GM06990 (cell line): ENCODE results near the gene G6PD.
A peak's percentile ranks its signal among the peaks of the same experiment; 100 is the strongest.

ENCODE experiments used
- DNase-seq: peaks from one replicate; pipeline ENCODE4 v3.0.0-alpha.2; 2011; ENCODE audit not compliant: insufficient read length; ENCODE audit errors: extremely low read depth
- H3K27me3 ChIP-seq: replicated peaks from 2 replicates; pipeline ENCODE4 v1.6.0; 2011; ENCODE audit warnings: low read length; ENCODE audit not compliant: control insufficient read depth, insufficient read depth
- H3K36me3 ChIP-seq: 2 replicates; pipeline ENCODE4 v1.5.1; 2011; ENCODE audit warnings: low read length; ENCODE audit not compliant: control insufficient read depth, insufficient read depth
- H3K4me3 ChIP-seq: replicated peaks from 2 replicates; pipeline ENCODE4 v1.5.1; 2011; ENCODE audit warnings: low read depth, mild to moderate bottlenecking, control low read depth, low read length
- TF ChIP-seq, protein P1 (sequence below): IDR thresholded peaks from 2 replicates; pipeline ENCODE4 v1.5.1; 2011; ENCODE audit warnings: low read length, control low read depth, mild to moderate bottlenecking, inconsistent platforms; ENCODE audit not compliant: insufficient read depth, poor library complexity, severe bottlenecking

G6PD gene

DNA sequence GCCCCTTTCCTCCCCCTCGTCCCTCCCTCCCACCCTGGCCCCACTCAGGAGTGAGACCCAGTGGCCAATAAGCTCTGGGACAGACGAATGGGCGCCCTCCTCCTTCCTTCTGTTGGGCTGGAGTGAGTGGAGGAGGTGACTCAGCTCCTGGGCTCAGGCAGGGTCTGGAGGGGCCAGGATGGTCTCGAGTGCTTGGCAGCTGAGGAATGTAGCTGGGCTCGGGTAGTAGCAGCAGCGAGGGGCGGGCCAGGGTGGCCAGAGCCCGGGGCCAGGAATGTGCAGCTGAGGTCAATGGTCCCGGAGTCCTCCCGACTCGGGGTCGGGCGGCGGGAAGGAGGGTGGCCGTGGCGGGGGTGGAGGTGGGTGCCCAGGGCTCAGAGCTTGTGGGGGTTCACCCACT is 15.0 kb downstream of the G6PD start:
- H3K36me3 ChIP-seq: peaks cover 7% of the 10 kb centered on the region
- H3K27me3 ChIP-seq: no peaks in the 10 kb centered on the region
- TF ChIP-seq, protein P1, sequence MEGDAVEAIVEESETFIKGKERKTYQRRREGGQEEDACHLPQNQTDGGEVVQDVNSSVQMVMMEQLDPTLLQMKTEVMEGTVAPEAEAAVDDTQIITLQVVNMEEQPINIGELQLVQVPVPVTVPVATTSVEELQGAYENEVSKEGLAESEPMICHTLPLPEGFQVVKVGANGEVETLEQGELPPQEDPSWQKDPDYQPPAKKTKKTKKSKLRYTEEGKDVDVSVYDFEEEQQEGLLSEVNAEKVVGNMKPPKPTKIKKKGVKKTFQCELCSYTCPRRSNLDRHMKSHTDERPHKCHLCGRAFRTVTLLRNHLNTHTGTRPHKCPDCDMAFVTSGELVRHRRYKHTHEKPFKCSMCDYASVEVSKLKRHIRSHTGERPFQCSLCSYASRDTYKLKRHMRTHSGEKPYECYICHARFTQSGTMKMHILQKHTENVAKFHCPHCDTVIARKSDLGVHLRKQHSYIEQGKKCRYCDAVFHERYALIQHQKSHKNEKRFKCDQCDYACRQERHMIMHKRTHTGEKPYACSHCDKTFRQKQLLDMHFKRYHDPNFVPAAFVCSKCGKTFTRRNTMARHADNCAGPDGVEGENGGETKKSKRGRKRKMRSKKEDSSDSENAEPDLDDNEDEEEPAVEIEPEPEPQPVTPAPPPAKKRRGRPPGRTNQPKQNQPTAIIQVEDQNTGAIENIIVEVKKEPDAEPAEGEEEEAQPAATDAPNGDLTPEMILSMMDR: no peak
- no peak overlapping the region for H3K4me3 ChIP-seq
- DNase-seq: no peak

DNA sequence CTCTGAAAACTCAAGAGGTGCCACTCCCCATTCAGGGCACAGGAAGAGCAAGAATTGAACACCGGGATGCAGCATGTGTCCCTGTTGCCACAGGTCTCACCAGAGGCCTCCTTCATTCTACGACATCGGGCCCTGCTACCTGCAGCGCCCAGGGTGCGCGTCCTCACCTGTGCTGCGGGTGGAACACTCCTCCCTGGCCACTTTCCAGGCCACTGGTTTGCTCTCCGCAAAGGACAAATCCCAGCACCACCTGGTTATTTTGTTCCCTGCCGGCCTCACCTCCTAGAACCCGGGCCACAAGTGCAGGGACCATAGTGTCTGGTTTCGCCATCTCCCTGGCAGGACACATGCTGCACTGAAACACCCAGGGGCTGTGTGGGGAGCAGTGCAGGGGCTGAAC is 16.4 kb downstream of the G6PD start:
- Histone ChIP-seq H3K36me3 (peaks cover 6% of the 10 kb centered on the region), H3K27me3 (no peaks in the 10 kb centered on the region), H3K4me3 (no peak overlapping the region)
- TF ChIP-seq, protein P1: no peak
- no peak for DNase-seq

DNA sequence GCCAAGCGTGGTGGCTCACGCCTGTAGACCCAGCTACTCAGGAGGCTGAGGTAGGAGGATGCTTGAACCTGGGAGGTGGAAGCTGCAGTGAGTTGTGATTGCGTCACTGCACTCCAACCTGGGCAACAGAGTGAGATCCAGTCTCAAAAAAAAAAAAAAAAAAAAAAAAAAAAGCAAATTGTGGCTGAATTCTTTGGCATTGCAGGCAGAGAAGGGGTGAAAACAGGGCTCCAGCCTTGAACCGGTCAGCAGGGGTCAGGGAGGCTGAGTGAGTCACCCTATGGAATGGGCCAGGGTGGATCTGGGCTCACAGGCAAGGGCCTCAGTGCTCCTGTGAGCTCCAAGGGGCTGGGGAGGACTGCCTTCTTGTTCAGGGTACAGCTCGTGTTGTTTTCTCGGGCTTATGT is 17.4 kb downstream of the G6PD start:
- peaks cover 6% of the 10 kb centered on the region for H3K36me3 ChIP-seq
- no peak overlapping the region for H3K4me3 ChIP-seq
- H3K27me3 ChIP-seq: no peaks in the 10 kb centered on the region
- TF ChIP-seq, protein P1: no peak
- DNase-seq: no peak

DNA sequence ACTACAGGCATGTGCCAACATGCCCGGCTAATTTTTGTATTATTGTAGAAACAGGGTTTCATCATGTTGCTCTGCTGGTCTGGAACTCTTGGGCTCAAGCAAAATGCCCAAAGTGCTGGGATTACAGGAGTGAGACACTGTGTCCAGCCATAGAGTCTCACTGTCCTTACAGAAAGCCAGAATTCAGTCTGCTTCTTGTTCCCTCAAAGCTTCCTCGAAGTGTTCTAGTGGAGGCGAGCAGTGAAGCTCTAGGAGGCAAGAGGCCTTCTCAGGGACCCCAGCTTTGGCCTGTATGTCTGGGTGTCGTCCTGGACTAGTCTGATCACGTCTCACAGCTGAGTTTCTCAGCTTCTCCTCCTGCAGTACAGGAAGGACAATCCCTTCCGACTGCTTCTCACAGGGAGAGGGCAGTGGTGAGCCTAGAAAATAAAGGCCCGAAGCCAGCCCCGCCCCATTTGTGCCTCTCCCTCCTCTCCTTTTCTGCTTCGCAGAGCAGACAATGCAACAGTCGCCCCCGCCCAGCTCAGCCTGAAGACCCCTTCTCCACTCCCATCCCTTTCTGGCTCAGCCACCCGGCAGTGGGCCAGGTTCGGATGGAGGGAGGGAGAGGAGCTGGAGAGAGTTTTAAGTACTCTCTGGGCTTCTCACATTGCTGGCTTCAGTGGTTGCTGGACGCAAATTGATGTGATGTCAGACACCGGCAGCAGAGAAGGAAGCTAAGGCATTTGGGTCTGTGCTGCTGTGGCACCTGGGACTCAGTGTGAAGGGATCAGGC is 19.6 kb downstream of the G6PD start:
- Histone ChIP-seq H3K36me3 (no peaks in the 10 kb centered on the region), H3K27me3 (no peaks in the 10 kb centered on the region), H3K4me3 (no peak overlapping the region)
- DNase-seq: peak; percentile 64
- TF ChIP-seq, protein P1: peak; percentile 55

DNA sequence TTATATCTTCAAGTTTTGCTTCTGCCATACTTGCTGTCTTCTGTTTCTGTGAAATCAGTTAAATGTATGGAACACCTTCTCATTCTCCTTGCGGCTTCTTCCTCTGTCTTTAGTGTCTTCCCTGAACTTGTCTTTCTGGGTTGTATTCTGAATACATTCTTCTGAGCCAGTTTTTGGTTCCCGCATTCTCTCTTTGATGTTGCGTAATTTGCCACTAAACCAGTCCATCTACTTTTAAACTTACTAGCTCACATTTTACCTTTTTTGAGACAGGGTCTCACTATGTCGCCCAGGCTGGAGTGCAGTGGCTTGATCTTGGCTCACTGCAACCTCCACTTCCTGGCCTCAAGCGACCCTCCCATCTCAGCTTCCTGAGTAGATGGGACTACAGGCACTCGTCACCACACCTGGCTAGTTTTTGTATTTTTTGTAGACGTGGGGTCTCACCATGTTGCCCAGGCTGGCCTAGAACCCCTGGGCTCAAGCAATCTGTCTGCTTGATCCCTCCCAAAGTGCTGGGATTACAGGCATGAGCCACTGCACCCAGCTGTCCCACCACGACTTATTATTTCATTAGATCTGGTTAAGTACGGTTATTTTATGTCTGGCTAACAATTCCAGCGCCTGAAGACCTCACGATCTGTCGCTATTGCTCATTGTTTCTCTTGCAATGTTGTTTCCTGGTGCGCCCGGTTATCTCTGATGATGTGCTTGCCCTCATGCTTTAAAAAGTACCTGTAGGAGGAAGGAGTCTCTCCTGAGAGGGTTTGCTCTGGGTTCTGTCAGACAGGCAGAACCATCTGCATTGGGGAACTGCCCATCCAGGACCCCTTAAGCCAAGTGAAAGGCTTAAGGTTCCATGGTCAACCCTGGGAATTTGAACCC is 20.8 kb downstream of the G6PD start:
- Histone ChIP-seq H3K36me3 (no peaks in the 10 kb centered on the region), H3K27me3 (no peaks in the 10 kb centered on the region)

More for the DNA sequence above, 20.8 kb downstream of the G6PD start:
- no peak overlapping the region for H3K4me3 ChIP-seq
- TF ChIP-seq, protein P1: no peak
- no peak for DNase-seq
